Measurements from ENCODE around the gene RNF2. TPM values are rescaled to one million over a fixed set of nuclear protein-coding genes. Genes with fewer than 3 reads are reported as not detected.
"Not testable (repeated sequence)": the region's sequence is repeated elsewhere in the genome, so short reads cannot be mapped to it uniquely, and the experiment has no call there.

RNF2 gene
- 44.0 and 47.1 TPM in 2 replicates for total RNA-seq
- long read RNA-seq, transcript RNF2-202 (7 exons, 3,606 nt), result major isoform, 85 of 112 reads
- long read RNA-seq, partial matches to known transcripts, result 2 of 112 reads
- long read RNA-seq, other reads (novel, unspliced or antisense), result 23 of 112 reads

GRCh38 chr1:185044981-185045813 lies at the start of gene RNF2:
RNF2 (plus strand) TSS chr1:185045558; CDS start chr1:185087554, 41,996 bp downstream.
- TF ChIP-seq, protein P1, sequence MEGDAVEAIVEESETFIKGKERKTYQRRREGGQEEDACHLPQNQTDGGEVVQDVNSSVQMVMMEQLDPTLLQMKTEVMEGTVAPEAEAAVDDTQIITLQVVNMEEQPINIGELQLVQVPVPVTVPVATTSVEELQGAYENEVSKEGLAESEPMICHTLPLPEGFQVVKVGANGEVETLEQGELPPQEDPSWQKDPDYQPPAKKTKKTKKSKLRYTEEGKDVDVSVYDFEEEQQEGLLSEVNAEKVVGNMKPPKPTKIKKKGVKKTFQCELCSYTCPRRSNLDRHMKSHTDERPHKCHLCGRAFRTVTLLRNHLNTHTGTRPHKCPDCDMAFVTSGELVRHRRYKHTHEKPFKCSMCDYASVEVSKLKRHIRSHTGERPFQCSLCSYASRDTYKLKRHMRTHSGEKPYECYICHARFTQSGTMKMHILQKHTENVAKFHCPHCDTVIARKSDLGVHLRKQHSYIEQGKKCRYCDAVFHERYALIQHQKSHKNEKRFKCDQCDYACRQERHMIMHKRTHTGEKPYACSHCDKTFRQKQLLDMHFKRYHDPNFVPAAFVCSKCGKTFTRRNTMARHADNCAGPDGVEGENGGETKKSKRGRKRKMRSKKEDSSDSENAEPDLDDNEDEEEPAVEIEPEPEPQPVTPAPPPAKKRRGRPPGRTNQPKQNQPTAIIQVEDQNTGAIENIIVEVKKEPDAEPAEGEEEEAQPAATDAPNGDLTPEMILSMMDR (conservative IDR thresholded peaks at IDR 0.05), result peak; percentile 9
- peak within 1 kb of the TSS; percentile 94 for H3K4me3 Mint-ChIP-seq
- H3K27ac Mint-ChIP-seq (ENCODE audit: unreplicated experiment), result peak within 1 kb of the TSS; percentile 90
- H3K4me1 Mint-ChIP-seq, result peaks cover 38% of the 10 kb centered on the region
- peak; percentile 73 for DNase-seq (ENCODE audit: low read depth, low spot score)
- no peaks in the 10 kb centered on the region for H3K36me3 Mint-ChIP-seq (ENCODE audit: low read depth)
- H3K9me3 Mint-ChIP-seq, result no peaks in the 10 kb centered on the region
- no peaks in the 10 kb centered on the region for H3K27me3 Mint-ChIP-seq (ENCODE audit: low read depth)

GRCh38 chr1:184999974-185000373 lies 45.4 kb upstream of the RNF2 start:
- DNase-seq (ENCODE audit: low read depth, low spot score); H3K27me3 Mint-ChIP-seq (ENCODE audit: low read depth); H3K27ac Mint-ChIP-seq (ENCODE audit: unreplicated experiment); H3K36me3 Mint-ChIP-seq (ENCODE audit: low read depth); H3K4me3 Mint-ChIP-seq; H3K4me1 Mint-ChIP-seq: not testable (repeated sequence)
- H3K9me3 Mint-ChIP-seq, result peaks cover 10% of the 10 kb centered on the region

DNA sequence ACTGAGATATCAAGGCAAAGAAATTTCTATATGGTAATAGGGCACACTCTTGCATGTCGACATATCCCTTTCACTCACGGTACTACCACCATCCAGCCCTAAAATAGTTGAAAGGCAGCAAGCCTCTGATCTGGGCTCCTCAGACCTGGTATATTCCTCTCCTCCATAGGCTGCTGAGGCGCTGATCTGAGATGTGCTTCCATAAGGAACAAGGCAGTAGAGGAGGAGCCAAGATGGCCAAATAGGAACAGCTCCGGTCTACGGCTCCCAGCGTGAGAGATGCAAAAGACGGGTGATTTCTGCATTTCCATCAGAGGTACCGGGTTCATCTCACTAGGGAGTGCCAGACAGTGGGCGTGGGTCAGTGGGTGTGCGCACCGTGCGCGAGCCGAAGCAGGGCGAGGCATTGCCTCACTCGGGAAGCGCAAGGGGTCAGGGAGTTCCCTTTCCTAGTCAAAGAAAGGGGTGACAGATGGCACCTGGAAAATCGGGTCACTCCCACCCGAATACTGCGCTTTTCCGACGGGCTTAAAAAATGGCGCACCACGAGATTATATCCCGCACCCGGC lies 44.0 kb upstream of the RNF2 start:
- not testable (repeated sequence) for H3K4me1 Mint-ChIP-seq; H3K4me3 Mint-ChIP-seq; H3K27ac Mint-ChIP-seq (ENCODE audit: unreplicated experiment); DNase-seq (ENCODE audit: low read depth, low spot score); H3K36me3 Mint-ChIP-seq (ENCODE audit: low read depth); H3K27me3 Mint-ChIP-seq (ENCODE audit: low read depth)
- H3K9me3 Mint-ChIP-seq, result peaks cover 10% of the 10 kb centered on the region

DNA sequence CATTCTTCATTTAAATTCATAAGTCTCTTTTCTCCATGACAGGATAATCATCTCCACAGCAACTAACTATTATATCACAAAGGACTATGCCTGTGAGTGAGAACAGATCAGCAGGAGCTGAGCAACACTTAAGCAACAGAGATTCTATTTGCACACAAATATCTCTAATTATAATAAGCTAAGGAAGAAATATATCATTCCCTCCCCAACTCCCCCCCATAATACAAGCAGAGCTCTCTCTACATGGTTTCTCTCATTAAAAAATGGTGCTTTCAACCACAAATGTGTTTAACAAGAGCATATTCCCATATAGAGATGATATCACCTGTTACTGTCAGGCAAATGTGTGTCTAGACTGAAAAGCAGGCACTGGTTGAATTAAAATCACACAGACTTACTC lies 36.5 kb upstream of the RNF2 start:
- Mint-ChIP-seq H3K4me1 (no peaks in the 10 kb centered on the region), H3K36me3 (ENCODE audit: low read depth) (no peaks in the 10 kb centered on the region), H3K4me3 (no peak overlapping the region), H3K27me3 (ENCODE audit: low read depth) (peaks cover 5% of the 10 kb centered on the region), H3K27ac (ENCODE audit: unreplicated experiment) (no peak overlapping the region), H3K9me3 (no peaks in the 10 kb centered on the region)
- DNase-seq (ENCODE audit: low read depth, low spot score), result no peak
- TF ChIP-seq, protein P1 (conservative IDR thresholded peaks at IDR 0.05), result no peak

DNA sequence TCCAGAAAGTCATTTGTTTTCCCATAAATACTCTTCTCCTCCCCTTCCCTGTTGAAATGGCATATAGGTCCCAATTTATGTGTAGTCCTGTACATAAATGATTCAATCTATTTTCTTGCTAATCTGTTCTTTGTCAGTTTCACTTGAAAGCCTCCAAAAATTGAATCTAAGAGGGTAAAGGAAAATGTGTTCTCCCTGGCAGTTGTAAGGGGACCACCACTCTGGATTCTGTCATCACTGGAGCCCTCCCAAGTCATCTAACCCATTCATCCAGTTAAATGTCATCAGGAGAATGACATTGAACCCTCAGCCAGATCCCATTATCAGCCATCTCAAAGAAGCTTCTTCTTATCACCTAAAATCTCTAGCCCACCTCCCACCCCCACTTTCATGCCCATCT lies 35.0 kb upstream of the RNF2 start:
- TF ChIP-seq, protein P1 (conservative IDR thresholded peaks at IDR 0.05), result no peak

GRCh38 chr1:185014941-185015340 lies 30.4 kb upstream of the RNF2 start:
- no peaks in the 10 kb centered on the region for H3K9me3 Mint-ChIP-seq
- peaks cover 4% of the 10 kb centered on the region for H3K4me1 Mint-ChIP-seq

More for the DNA sequence above, 35.0 kb upstream of the RNF2 start:
- no peak overlapping the region for H3K4me3 Mint-ChIP-seq
- no peaks in the 10 kb centered on the region for H3K36me3 Mint-ChIP-seq (ENCODE audit: low read depth)
- no peaks in the 10 kb centered on the region for H3K9me3 Mint-ChIP-seq
- H3K4me1 Mint-ChIP-seq, result peaks cover 4% of the 10 kb centered on the region
- no peak overlapping the region for H3K27ac Mint-ChIP-seq (ENCODE audit: unreplicated experiment)
- no peak for DNase-seq (ENCODE audit: low read depth, low spot score)
- peaks cover 5% of the 10 kb centered on the region for H3K27me3 Mint-ChIP-seq (ENCODE audit: low read depth)

More at GRCh38 chr1:185014941-185015340, 30.4 kb upstream of the RNF2 start:
- TF ChIP-seq, protein P1 (conservative IDR thresholded peaks at IDR 0.05), result no peak
- Mint-ChIP-seq H3K36me3 (ENCODE audit: low read depth) (no peaks in the 10 kb centered on the region), H3K4me3 (no peak overlapping the region), H3K27ac (ENCODE audit: unreplicated experiment) (no peak overlapping the region), H3K27me3 (ENCODE audit: low read depth) (peaks cover 5% of the 10 kb centered on the region)
- DNase-seq (ENCODE audit: low read depth, low spot score), result no peak
